Brain pericyte (primary cell): ENCODE data around the gene CAMP.
"Not testable (repeated sequence)": the region's sequence is repeated elsewhere in the genome, so short reads cannot be mapped to it uniquely, and the experiment has no call there.

Experiments used
- DNase-seq: peaks from one replicate; pipeline ENCODE4 v3.0.0-alpha.2; 2012; ENCODE audit warnings: low read depth, low spot score

CAMP gene, protein sequence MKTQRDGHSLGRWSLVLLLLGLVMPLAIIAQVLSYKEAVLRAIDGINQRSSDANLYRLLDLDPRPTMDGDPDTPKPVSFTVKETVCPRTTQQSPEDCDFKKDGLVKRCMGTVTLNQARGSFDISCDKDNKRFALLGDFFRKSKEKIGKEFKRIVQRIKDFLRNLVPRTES

GRCh38 chr3:48222616-48223513 lies at the start of gene CAMP:
CAMP (plus strand) TSS chr3:48223495; CDS start chr3:48223512, 17 bp downstream.
- peak; percentile 22 for DNase-seq

GRCh38 chr3:48178072-48178471 lies 45.2 kb upstream of the CAMP start:
- DNase-seq: no peak

DNA sequence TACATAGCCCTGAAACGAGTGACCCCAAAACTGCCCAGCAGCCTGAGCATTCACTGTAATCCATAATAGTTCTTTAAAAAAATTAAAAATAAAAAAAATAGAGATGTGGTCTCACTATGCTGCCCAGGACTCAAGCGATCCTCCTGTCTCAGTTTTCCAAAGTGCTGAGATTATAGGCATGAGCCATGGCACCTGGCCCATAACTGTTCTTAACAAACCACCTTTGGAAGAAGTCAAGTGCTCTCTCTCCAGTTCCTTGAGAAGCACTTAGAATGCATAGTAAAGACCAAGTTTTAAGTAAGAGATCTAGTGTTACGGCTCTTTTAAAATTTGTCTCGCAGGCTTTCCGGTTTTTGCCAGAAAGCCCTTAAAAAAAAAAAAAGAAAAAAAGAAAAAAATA lies 43.3 kb upstream of the CAMP start:
- DNase-seq: no peak

- no peak for DNase-seq
These were observed 42.6 kb upstream of the CAMP start for GRCh38 chr3:48180531-48181253.

DNA sequence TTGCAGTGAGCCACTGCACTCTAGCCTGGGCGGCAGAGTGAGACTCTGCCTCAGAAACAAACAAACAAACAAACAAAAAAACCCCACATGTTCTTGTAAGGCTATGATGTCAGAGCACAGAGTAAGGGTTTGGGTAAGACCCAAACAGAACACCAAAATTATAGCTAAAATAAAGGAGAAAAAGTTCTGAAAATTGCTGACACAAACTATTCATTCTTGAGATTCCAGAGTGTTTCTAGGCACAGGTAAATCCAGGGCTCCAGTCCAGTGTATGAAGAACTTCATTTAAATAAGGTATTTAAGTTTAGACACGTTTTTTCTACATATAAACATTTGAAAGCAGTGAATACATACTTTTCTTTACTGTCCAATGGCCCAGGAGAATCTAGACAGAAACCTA lies 39.0 kb upstream of the CAMP start:
- no peak for DNase-seq

GRCh38 chr3:48185129-48185528 lies 38.2 kb upstream of the CAMP start:
- no peak for DNase-seq

- DNase-seq: no peak
These were observed 36.5 kb upstream of the CAMP start for GRCh38 chr3:48186631-48187300.

DNA sequence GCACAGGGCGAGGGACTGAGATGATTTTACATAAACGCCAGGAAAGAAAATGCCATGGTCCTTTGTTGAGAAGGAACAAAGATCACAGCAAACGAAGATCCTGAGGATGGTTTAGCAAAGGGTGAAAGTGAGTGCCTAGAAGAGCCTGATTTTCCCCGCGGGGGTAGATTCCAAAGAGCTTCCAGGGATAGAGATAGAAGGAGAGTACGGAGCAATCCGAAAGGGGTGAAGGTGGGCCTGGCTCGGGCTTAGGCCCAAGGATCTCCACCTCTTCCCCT lies 36.1 kb upstream of the CAMP start:
- DNase-seq: no peak

DNA sequence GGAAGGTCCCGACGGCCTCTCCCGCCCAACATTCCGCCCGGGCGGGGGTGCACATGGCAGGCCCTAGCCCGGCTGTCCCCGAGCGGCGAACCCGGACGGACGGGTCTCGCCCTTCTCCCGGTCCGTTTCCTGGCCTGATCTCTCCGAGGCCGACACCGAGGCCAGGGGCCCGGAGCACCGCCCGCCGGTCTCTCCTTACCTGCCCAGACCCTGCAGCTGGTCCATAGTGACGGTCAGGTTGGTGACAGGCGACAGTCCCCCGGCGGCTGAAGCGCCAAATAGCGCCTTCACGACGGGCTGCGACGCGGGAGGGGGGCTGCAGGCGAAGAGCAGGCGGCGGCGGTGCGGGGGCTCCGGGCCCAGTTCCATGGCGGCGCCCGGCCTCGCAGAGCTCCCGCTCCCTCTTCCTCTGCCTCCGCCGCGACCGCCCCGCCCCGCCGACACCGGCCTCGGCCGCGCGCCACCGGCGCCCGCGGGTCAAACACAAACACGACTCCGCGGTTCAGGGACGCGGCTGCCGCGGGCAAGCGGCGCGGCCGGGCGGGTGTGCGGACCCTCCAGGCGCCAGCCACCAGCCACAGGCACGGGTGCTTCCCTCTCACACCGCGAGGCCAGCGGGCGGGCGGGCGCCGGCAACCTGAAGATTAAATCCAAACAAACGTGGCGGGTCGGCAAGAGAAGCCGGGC lies 35.6 kb upstream of the CAMP start:
- DNase-seq: no peak

DNA sequence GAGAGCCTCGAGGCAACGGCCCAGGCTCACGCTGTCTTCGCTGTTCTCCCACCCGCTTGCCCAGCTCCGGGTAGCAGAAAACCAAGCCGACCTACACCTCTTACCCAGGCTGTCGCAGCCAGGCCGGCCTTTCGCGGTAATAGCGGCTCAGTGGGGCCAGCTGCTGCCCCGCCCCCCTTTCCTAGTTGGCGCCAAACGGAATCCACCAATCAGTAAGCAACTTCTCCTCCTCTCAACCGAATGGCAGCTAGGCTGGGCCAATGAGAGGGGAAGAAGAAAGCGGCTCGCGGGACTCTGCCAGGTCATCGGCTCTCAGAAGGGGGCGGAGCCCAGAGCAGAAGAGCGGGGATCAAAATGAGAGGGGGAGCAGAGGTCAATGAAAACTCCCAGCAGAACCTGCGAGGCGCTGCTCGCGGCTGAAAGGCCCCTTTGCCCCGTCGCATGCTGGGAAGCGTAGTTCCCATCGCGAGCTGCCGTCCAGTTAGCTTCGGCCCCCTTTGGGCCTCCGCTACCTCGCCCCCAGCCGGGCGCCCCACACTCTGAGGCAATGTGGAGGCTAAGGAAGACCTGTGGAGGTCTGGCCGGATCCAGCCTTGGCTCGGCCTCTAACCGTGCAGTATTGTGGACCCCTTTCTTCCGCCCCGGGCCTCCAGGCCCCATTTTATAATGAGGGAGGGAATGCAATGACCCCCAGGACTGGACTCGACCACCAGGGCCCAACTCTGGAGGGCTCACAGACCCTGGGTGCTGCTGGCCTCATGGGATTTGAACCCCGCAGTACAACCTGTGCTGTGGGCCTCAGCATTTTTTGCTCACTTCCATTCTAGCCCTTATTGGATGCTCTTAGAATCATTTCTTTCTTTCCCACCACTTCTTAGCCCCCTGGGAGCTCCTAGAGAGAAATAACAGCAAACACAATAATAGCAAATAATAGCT lies 34.8 kb upstream of the CAMP start, which contains the start of gene CDC25A:
Gene CDC25A, minus strand, starts transcription at position 152 of the 936 bp plus-strand sequence. CDS start 470 bp downstream, outside the sequence.
- DNase-seq: peak; percentile 97

GRCh38 chr3:48189321-48189720 lies 34.0 kb upstream of the CAMP start:
- DNase-seq: no peak

GRCh38 chr3:48190911-48191310 lies 32.4 kb upstream of the CAMP start:
- no peak for DNase-seq

GRCh38 chr3:48194446-48195071 lies 28.7 kb upstream of the CAMP start:
- no peak for DNase-seq

DNA sequence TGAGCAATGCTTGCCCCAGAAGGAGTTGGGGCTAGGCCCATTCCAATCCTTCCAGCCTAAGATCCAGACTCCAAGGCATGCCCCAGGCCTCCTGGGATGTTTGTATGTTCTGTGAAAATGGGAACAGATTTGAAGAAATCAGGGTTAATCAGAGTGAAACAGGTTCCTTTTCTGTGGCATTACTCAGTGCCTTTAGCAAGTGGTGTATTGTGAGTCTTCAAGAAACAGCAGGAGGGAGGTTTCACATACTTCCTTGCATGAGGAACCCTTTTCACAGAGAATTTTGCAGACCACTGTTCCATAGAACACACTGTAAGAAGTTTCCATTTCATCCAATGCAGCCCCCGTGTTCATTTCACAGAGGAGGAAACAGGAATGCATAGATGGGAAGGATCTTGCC lies 26.7 kb upstream of the CAMP start:
- DNase-seq: no peak

DNA sequence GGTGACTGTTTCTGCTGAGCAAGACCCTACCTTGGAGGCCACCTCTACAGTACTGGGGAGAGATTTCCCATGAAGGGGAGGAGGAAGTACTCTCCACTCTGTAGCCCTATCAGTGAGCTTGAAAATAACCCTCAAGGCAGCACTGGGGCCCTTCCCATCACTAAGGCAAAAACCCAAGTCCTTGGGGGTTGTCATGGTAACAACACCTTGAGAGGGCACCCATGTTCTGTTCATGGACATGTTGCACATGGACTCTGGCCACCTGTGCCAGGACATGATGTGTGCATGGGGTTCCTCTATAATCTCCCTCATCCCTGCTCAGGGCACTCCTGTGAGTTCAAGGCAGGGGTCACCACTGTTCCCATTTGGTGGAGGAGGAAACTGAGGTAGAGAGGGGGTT lies 24.2 kb upstream of the CAMP start:
- DNase-seq: no peak

DNA sequence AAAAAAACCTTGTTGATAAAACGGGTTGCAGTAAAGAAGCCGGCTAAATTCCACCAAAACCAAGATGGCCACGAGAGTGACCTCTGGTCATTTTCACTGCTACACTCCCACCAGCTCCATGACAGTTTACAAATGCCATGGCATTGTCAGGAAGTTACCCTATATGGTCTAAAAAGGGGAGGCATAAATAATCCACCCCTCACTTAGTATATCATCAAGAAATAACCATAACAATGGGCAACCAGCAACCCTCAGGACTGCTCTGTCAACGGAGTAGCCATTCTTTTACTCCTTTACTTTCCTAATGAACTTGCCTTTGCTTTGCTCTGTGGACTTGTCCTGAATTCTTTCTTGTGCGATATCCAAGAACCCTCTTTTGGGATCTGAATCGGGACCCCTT lies 20.7 kb upstream of the CAMP start:
- DNase-seq: no peak

- no peak for DNase-seq
These were observed 15.2 kb upstream of the CAMP start for GRCh38 chr3:48208076-48208475.

DNA sequence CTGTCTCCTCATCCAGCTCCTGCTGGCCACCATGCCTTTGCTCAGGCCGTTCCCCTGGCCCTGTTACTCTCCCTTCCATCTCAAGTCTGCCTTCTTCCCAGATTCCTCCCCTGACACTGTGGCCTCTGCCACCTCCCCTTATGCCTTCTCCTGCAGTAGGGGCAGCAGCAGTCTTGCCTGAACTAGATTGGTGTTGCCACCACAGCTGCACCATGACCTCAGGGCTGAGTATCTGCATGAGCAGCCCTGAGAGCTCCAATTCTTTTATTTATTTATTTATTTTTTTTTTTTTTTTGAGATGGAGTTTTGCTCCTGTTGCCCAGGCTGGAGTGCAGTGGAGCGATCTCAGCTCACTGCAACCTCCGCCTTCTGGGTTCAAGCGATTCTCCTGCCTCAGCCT lies 13.8 kb upstream of the CAMP start:
- no peak for DNase-seq

GRCh38 chr3:48210534-48210933 lies 12.8 kb upstream of the CAMP start:
- DNase-seq: not testable (repeated sequence)

- DNase-seq: not testable (repeated sequence)
These were observed 11.5 kb upstream of the CAMP start for GRCh38 chr3:48211776-48212175.
